ENCODE data around the gene CGB3. TPM values are rescaled to one million over a fixed set of nuclear protein-coding genes. Genes with fewer than 3 reads are reported as not detected.

Gene CGB3
- polyA plus RNA-seq, 3 donors = not detected

- Histone ChIP-seq H3K27ac (ENCODE audit: low read depth in 1 of 2, low read length in 2 of 2) (no peak overlapping the region), H3K4me2 (replicated peaks; ENCODE audit: extremely low read depth, low read length, poor library complexity, severe bottlenecking) (no peak overlapping the region), H3K36me3 (replicated peaks in 1 of 2; ENCODE audit: control insufficient read depth in 1 of 2, insufficient read depth in 2 of 2, low read length in 2 of 2) (peaks cover 61 to 78% of the 10 kb centered on the region in 2 donors), H3K79me2 (ENCODE audit: insufficient read depth, low read length) (no peaks in the 10 kb centered on the region), H3K9me3 (replicated peaks in 1 of 2; ENCODE audit: control insufficient read depth in 1 of 2, insufficient read depth in 1 of 2, low read length in 2 of 2) (no peaks in the 10 kb centered on the region), H3K4me3 (replicated peaks in 1 of 3; ENCODE audit: low read depth in 2 of 3, low read length in 3 of 3) (no peak overlapping the region), H2AFZ (ENCODE audit: insufficient read depth, low read depth, low read length, poor library complexity, severe bottlenecking) (no peak overlapping the region), H4K20me1 (ENCODE audit: insufficient read depth, low read length) (no peaks in the 10 kb centered on the region), H3K9ac (ENCODE audit: insufficient read depth, low read length, poor library complexity, severe bottlenecking) (no peak overlapping the region), H3K4me1 (ENCODE audit: control insufficient read depth in 1 of 2, insufficient read depth in 2 of 2, low read length in 2 of 2) (no peaks in the 10 kb centered on the region), H3K27me3 (ENCODE audit: control insufficient read depth in 2 of 2, insufficient read depth in 2 of 2, low read length in 2 of 2) (no peaks in the 10 kb centered on the region)
- intact Hi-C loops (cut with micrococcal nuclease) = no loop called here
- no peak for DNase-seq
- H3K36me3 Mint-ChIP-seq = peaks cover 58 to 88% of the 10 kb centered on the region in 2 donors
- no peaks in the 10 kb centered on the region for H3K4me1 Mint-ChIP-seq
- peaks cover 0 to 2% (median 2%) of the 10 kb centered on the region in 3 donors for H3K27me3 Mint-ChIP-seq (ENCODE audit: low read depth in 3 of 3)
- H3K9me3 Mint-ChIP-seq = no peaks in the 10 kb centered on the region
- H3K4me3 Mint-ChIP-seq = no peak overlapping the region
- WGBS (ENCODE audit: insufficient coverage) = over 99% methylated on average over 18 of the region's 22 CpGs
- TF ChIP-seq CTCF (IDR thresholded peaks at IDR 0.05) = no peak
- H3K27ac Mint-ChIP-seq = peak overlapping the region in 1 of 7 donors; percentile 64
These were observed 17.2 kb downstream of the CGB3 start for GRCh38 chr19:49006905-49007304.

- Mint-ChIP-seq H3K9me3 (no peaks in the 10 kb centered on the region), H3K4me1 (no peaks in the 10 kb centered on the region), H3K36me3 (peaks cover 45 to 76% of the 10 kb centered on the region in 2 donors), H3K4me3 (no peak overlapping the region), H3K27ac (peak overlapping the region in 3 of 7 donors; percentile 25 to 46 (median 40)), H3K27me3 (ENCODE audit: low read depth in 3 of 3) (peaks cover 0 to 2% (median 2%) of the 10 kb centered on the region in 3 donors)
- Histone ChIP-seq H3K27me3 (ENCODE audit: control insufficient read depth in 2 of 2, insufficient read depth in 2 of 2, low read length in 2 of 2) (no peaks in the 10 kb centered on the region), H3K36me3 (replicated peaks in 1 of 2; ENCODE audit: control insufficient read depth in 1 of 2, insufficient read depth in 2 of 2, low read length in 2 of 2) (peaks cover 45 to 59% of the 10 kb centered on the region in 2 donors), H4K20me1 (ENCODE audit: insufficient read depth, low read length) (no peaks in the 10 kb centered on the region), H3K4me3 (replicated peaks in 1 of 3; ENCODE audit: low read depth in 2 of 3, low read length in 3 of 3) (no peak overlapping the region), H3K9ac (ENCODE audit: insufficient read depth, low read length, poor library complexity, severe bottlenecking) (no peak overlapping the region), H3K4me2 (replicated peaks; ENCODE audit: extremely low read depth, low read length, poor library complexity, severe bottlenecking) (no peak overlapping the region), H3K27ac (ENCODE audit: low read depth in 1 of 2, low read length in 2 of 2) (no peak overlapping the region), H3K79me2 (ENCODE audit: insufficient read depth, low read length) (no peaks in the 10 kb centered on the region), H3K4me1 (ENCODE audit: control insufficient read depth in 1 of 2, insufficient read depth in 2 of 2, low read length in 2 of 2) (no peaks in the 10 kb centered on the region), H3K9me3 (replicated peaks in 1 of 2; ENCODE audit: control insufficient read depth in 1 of 2, insufficient read depth in 1 of 2, low read length in 2 of 2) (no peaks in the 10 kb centered on the region), H2AFZ (ENCODE audit: insufficient read depth, low read depth, low read length, poor library complexity, severe bottlenecking) (no peak overlapping the region)
- 97% methylated on average over 7 of the region's 7 CpGs for WGBS (ENCODE audit: insufficient coverage)
- intact Hi-C loops (cut with micrococcal nuclease) = no loop called here
- no peak for DNase-seq
- TF ChIP-seq CTCF (IDR thresholded peaks at IDR 0.05) = no peak
These were observed 19.0 kb downstream of the CGB3 start for GRCh38 chr19:49004964-49005614.
